GM21381 (cell line): Measurements from ENCODE around the gene U2AF2.
"Not testable (repeated sequence)": the region's sequence is repeated elsewhere in the genome, so short reads cannot be mapped to it uniquely, and the experiment has no call there.

Experiments used
- ATAC-seq: cut with Tn5 transposase; IDR thresholded peaks from one replicate; pipeline ENCODE4 v1.9.1; 2021; ENCODE audit warnings: mild to moderate bottlenecking, moderate library complexity; ENCODE audit not compliant: unreplicated experiment

The U2AF2 gene

DNA sequence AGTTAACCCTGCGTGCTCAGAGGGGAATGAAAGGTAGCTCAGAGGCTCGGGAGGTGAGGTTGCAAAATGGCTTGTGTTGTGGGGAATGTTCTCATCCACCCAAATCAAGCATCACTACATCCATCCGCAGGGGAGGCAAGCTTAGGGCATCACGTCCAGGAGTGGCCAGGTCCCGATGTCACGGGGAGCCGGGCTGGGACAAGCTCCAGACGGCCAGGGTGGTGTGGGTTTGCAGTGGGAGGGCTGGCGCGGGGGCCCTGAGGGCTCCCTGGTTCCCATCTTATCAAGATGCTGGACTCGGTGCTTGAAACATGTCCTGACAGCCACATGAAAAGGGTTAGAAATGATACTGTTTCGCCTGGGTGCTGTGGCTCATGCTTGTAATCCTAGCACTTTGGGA lies 46.0 kb downstream of the U2AF2 start:
- no peak for ATAC-seq

GRCh38 chr19:55702131-55702627 lies 47.3 kb downstream of the U2AF2 start:
- no peak for ATAC-seq

- no peak for ATAC-seq
Measured at GRCh38 chr19:55703790-55704215, 49.0 kb downstream of the U2AF2 start.

GRCh38 chr19:55704494-55705245 lies 49.8 kb downstream of the U2AF2 start:
- ATAC-seq = no peak

DNA sequence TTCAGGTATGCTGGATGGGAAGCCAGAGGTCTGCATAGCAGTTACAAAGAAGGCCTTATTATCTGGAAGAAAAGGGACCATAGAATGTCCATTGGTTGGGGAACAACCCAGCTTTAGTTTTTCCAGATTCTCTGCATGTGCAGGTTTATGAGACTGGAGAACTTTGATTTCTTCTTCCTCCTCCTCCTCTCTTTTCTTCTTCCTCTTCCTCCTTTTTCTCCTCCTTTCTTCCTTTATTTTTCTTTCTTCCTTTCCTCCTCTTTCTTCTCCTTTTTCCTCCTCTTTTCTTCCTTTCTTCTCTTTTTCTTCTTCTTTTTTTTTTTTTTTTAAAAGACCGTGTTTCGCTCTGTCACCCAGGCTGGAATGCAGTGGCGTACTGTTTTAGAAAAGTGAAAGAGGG lies 51.1 kb downstream of the U2AF2 start:
- ATAC-seq = no peak

GRCh38 chr19:55711719-55712118 lies 56.9 kb downstream of the U2AF2 start:
- ATAC-seq = no peak

DNA sequence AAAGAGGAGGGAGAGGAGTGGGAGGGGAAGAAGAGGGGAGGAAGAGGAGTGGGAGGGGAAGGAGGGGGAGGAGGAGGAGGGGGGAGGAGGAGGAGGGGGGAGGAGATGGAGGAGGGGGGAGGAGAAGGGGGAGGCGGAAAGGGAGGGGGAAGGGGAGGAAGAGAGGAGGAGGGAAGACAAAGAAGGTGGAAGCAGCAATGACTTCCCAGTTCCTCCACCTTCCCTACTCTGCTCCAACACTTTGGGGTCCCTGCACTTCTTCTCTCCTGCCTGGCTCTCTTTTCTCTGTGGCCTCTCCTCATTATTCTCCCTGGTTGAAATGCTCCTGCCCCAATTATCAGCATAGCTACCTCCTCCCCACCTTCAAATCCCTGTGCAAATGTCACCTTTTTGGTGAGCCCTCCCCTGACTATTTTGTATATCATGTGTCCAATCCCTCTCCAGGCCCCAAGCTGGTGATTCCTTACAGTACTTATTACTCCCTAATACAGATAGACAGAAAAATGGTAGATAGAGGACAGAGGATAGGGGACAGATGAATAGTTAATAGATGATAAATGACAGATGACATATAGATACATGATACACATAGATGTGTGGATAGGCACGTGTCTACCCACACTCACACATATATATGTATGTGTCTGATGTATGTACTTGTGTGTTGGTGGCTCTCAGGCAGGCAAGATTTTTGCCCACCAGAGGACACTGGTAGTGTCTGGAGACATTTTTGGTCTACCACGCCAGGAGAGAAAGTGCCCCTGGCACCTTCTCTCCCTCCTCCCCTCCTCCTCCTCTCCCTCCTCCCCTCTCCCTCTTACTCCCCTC lies 58.2 kb downstream of the U2AF2 start:
- no peak for ATAC-seq

DNA sequence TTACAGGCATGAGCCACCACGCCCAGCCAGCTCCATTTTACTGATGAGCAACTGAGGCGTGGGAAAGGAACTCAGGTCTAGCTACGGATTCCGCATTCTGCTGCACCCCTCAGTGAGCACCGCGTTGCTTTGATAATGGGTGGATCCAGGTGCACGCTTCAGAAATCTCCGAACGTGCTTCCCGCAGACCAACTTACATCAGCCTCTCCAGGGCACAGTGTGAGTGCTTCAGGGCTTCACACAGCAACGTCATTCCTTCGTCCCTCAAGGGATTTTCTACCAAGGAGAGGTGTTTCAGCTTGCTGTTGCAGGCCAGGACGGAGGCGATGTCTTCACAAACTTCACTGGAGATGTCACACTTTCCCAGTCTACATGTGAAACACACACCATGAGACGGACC lies 61.7 kb downstream of the U2AF2 start:
- ATAC-seq = no peak

GRCh38 chr19:55717251-55717650 lies 62.4 kb downstream of the U2AF2 start:
- ATAC-seq = no peak

GRCh38 chr19:55717879-55718711 lies 63.3 kb downstream of the U2AF2 start:
- not testable (repeated sequence) for ATAC-seq

DNA sequence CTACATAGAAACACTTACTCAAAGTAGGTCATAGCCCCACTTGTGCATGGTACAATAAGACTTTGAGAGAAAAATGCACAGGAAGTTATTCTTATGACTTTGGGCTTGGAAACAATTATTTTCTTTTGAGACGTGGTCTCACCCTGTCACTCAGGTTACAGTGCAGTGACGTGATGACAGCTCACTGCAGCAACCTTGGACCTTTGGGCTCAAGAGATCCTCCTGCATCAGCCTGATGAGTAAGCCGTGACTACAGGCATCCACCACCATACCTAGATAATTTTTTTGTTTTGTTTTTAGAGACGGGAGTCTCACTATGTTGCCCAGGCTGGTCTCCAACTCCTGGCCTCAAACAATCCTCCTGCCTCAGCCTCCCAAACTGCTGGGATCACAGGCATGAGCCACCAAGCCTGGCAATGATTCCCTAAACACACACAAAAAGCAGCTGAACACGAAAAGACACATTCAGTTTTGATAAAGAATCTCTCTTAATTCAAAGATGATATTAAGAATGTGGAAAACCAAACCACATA lies 65.4 kb downstream of the U2AF2 start:
- no peak for ATAC-seq

DNA sequence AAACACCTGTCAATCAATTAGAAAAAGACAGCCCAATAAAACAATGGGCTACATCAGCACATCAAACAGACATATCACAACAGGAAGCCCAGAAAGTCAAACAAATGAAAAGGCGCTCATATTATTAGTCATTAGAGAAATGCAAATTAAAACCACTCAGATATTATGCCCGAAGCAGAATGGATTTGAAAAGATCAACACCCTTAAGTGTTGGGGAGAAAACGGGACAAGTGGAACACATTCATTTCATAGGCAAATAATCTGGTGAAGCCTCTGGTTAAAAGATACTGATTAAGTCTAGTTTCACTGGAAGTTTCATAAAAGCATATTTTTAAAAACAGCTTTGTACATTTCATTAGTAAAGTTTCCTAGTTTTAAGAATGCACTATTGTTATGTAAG lies 66.0 kb downstream of the U2AF2 start:
- ATAC-seq = no peak

GRCh38 chr19:55723491-55723890 lies 68.7 kb downstream of the U2AF2 start:
- ATAC-seq = no peak
